ENCODE measurements around the gene GPS2.
"Not testable (repeated sequence)": the region's sequence is repeated elsewhere in the genome, so short reads cannot be mapped to it uniquely, and the experiment has no call there.

Gene GPS2

DNA sequence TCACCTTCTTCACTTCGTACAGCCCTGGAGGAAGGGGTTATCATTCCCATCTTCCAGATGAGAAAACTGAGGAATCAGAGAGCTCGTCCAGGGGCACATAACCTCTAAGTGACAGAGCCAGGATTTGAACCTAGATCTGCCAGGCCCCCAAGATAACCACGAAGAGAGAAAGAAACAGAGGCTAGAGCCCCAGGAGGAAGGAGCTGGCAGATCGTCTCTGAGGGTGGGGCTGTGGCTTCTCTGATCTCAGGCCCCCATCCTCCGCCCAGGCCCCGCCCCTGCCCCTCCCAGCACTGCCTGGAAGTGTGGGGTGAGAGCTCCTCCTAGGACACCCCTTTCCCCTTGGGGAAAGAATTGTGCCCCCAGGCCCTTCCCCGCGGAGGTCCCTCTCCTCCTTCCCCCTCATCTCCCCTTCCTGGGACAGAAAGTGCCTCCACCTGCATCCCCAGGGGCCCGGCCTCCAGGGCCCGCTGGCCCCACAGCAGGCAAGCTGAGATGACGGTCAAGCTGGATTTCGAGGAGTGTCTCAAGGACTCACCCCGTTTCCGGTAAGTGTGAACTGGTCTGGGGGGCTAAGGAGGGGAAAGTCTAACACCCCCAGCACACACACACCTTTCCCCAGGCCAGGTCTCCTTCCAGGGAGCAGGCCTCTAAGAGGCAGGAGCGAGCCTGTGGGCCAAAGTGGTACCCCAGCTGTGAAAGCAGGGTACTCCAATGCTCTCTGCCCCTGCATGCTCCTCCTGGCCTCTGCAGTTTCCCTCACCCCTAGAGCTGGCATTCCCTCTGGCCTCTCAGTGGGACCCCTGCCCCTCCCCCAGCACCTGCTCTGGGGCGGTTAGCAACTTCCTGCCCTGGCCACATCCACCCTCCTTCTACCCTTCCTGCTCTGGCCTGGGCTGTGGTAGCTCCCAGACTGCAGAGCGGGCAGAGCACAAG lies 21.3 kb upstream of the GPS2 start, which contains the start of gene ACAP1:
ACAP1 (plus strand) TSS at position 290 of the 936 bp plus-strand sequence; CDS start at position 496, 206 bp downstream.
- DNase-seq = no peak

GRCh38 chr17:7335765-7336164 lies 20.6 kb upstream of the GPS2 start:
- DNase-seq = not testable (repeated sequence)

DNA sequence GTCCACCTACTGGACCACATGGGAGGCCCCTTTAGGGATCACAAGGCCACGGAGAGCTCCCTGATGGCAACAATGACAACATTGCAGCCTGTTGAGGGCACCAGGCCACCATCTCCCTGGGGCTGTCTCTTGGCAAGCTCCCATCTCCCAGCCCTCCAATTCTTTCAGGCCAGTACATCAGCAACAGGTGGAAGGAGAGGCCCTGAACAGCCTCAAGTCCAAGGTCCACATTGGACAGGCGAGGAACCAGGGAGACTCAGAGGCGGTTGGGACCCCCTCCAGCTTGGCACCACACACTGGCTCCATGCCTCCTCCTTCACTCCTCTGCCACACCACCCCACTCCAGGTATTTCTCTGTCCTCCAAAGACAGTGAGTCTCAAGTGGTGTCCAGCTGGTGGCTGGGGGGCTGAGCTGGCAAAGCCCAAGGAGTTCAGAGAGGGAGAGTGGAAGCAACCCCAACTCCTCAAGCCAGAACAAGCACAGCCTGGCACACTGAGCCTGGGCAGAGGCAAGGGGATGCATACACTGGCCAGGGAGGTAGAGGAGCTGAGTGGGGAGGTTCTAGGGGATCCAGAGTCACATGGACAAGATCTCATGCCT lies 19.9 kb upstream of the GPS2 start:
- no peak for DNase-seq

DNA sequence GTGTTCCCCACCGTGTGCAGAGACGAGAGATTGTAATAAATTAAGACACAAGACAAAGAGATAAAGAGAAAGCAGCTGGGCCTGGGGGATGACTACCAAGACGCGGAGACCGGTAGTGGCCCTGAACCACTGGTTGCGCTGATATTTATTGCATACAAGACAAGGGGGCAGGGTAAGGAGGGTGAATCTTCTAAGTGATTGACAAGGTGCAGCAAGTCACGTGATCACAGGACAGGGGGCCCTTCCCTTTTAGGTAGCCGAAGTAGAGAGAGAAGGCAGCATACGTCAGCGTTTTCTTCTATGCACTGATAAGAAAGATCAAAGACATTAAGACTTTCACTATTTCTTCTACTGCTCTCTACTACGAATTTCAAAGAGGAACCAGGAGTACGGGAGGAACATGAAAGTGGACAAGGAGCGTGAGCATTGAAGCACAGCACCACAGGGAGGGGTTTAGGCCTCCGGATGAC lies 17.5 kb upstream of the GPS2 start:
- not testable (repeated sequence) for DNase-seq

DNA sequence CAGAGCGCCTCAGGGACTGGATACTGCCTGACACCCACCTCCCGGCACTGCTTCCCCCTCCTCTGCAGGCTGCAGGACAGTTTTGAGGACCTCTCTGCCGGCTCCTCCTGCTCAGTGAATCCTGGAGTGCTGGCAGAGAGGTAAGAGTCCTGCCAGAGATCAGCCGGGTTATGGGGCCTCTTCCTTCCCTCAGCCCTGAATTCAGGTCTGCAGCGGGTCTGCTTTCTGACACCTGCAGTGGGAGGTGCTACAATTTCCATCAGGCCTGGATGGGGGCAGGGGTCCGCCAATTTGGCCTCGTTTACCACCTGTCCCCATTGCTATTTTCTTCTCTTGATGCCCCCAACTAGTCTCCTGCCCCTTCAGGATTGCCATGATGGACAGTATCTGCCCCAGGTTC lies 17.0 kb upstream of the GPS2 start:
- DNase-seq = no peak

DNA sequence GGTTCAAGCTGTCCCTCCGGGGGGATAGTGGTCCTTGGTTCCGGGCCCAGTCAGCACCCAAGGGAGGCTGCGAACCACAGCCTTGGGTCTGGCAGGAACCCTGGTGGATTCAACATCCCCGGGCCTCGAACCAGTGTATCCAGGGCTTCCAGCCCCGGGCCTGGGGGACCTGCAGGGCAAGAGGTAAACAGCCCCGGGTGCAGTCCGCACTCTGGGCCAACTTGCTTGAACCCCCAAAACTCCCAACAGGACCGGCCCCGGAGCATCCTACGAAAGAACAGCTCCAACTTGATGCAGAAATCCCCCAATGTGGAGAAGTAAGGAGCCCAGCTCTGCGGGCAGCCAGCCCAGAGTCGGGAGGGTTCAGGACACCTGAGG lies 15.5 kb upstream of the GPS2 start:
- no peak for DNase-seq

DNA sequence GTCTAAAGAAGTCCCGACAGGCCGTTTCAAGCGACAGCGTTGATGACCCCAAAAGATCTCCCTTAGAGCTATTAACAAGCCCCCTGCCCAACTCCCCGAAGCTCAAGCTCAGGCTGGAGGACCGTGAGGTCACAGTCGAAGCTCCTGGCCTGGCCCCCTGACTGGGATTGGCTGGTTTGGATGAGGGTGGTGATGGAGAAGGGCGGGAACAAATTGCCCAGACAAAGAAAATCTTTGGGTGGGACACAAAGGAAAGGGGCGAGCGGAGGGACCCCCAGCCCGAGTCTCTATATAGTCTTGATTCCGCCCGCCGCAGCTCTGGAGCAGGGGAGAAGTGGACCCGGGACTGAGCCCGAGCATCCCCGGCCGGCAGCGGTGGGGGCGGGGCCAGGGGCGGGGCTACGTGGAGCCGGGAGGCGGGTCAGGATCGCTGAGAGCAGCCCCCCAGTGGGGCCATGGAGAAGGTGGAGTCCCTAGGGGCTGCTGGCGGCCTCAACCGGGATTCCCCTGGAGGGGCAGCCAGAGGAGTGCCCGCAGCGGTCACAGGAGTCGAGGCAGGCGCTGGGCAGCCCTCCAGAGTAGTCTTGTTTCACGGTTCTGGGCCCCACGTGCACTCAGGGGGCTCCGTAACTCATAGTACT lies 15.0 kb upstream of the GPS2 start:
- no peak for DNase-seq

DNA sequence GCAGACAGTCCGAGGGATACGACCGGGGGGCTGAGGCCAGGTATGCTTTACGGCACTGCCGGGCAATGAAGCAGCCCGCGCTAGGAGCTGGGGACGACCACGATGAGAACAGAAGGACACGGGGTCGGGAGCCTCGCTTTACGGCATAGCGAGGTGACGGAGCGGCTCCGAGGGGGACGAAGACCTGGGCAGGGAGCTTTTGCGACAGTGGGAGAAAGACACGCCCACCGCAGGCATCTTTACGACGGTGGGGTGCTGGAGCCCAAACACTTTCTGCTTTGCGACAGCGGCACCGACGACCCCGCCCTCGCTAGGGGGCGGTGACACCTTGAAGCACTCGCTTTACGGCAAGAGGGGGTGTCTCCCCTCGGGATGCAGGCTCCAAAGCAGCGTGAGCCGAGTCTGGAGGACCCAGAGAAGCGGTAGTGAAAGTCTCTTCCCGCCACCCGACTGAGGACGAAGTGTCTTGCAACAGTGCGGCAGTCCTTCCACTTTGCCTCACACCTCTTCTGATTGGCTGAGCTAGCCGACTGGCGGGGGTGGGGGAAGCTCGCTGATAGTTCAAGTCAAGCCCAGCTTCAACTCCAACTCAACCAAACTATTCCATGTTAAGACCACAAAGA lies 14.3 kb upstream of the GPS2 start:
- DNase-seq = peak; percentile 94

DNA sequence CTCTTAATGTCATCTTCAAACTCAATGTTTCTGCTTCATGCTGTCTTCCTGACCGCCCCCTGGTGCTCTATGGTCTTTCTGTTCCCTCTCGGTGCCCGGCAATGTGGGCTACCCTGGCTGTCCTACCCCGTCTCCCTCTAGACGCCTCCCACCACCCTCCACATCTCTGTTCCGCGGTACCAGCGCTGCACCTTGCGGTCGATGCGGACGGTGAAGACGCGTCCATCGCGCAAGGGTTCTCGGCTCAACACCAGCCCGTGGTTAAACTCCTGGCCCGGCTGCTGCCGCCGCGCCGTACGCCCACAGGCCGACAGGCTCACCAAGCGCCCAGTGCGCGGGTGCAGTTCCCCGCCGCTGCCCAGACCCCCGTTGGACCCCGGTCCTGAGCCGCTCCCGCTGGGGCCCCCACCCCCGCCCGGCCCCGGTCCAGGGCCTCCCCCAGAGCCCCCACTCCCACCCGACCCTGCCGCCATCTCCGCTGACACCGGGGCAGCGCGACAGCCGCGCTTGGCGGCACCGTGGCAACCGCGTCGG lies 13.7 kb upstream of the GPS2 start, which contains the start of gene NEURL4:
NEURL4 (minus strand) TSS at position 496 of the 534 bp plus-strand sequence; CDS start at position 473, 23 bp downstream.
- DNase-seq = no peak

DNA sequence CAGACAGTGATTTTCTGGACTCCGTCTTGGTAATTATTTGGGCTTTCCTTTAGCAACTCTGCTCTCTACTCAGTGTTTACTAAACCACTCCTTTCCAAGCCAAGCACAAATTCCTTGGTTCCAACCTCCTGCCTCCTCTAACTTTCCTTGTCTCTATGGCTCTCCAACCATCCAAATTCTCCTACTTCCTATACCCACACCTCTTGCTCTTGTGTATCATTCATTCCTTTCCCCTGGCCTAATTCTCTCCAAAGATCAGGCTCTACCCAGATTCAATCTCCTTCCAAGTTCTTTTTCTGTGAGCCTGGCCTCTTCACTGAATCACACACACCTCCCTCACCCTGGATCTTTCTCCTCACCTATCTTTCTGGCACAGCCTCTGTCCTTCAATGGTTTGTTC lies 12.8 kb upstream of the GPS2 start:
- DNase-seq = no peak

DNA sequence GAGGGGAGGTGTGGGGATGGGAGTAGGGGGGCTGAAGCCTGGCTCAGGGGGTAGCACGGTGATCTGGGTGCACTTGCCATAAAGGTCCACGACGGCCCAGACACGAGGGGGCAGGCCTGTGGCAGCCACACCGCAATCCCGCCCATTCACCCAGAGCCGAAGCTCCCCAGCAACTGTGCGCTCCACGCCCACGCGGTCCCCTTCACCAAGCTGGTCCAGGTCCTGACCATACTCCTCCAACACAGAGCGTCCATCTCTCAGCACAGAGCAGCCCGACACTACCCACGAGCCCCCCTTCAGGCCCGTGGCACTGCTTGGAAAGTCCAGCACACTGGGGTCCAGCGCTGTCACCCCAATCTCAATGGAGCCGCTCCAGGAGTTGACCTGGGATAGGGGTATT lies 12.3 kb upstream of the GPS2 start:
- no peak for DNase-seq

DNA sequence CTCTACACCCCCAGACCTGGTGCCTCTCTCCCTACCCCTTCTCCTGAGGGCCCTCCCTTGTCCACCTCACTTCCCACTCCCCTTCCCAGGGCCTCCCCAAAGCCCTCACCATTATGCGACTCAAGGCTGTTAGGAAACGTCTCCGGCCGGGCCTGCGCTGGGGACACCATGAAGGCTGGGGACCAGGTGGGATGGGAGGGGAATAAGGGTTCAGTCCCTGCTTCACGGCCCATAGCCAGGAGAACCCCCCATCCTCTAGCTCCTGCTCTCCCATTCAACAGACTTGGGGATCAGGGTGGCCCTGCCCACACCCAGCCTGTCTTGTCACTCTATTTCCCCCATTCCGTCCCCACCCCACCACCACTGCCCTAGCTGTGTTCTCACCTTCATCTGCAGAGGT lies 11.9 kb upstream of the GPS2 start:
- DNase-seq = no peak

- no peak for DNase-seq
Measured at GRCh38 chr17:7326186-7326585, 11.0 kb upstream of the GPS2 start.

DNA sequence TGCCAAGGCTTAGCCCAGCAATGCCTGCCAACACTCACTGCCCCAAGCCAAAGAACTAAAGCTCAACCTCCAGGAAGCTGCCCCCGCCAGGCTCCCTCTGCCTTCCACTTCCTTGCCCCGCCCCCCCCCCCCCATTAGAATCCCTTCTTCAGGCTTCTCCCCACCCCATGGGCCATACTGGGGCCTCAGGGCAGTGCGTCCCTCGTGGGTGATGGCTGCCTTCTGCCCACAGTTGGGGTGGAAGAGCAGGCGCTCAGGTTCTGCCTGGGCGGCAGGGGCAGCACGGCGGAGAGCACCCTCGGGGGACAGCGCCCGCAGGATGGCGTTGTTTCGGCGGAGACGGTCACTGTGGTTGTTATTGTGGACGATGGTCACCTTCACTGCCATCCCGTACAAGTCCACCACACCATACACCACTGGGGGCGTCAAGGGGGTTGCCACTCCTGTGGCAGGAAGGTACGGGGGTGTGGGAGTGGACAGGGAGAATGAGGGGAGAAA lies 9.9 kb upstream of the GPS2 start:
- no peak for DNase-seq

GRCh38 chr17:7324438-7324779 lies 9.2 kb upstream of the GPS2 start:
- no peak for DNase-seq

DNA sequence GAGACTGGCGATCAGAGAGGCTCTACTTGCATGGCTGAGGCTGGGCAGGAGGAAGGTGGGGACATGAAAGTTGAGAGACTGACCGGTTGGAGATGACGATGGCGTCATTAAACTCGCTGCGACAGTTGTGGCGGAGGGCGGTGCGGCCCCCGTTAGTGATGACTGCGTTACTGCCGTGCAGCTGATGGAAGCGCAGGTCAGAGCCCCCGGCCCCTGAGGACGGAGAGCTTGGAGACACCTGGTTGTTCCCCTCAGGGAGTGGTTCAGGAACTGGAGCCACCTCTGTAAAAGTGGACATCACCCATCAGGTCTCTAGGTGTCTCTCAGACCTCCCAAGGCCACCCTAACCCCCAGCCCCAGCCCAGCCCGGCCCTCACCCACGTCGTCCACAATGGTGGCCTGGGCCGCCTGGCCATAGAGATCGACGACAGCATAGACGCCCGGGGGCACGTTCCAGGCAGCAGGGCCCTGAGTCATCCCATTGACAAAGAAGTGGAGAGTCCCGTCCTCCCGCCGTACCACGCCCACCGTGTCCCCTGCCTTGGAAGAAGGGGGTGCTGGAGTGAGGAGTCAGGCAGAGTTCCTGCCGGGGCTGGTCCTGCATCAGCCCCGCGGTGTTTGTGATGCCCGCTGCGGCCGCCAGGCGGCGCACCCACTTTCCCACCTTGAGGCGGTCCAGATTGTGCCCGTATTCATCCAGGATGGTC lies 8.7 kb upstream of the GPS2 start:
- DNase-seq = no peak

DNA sequence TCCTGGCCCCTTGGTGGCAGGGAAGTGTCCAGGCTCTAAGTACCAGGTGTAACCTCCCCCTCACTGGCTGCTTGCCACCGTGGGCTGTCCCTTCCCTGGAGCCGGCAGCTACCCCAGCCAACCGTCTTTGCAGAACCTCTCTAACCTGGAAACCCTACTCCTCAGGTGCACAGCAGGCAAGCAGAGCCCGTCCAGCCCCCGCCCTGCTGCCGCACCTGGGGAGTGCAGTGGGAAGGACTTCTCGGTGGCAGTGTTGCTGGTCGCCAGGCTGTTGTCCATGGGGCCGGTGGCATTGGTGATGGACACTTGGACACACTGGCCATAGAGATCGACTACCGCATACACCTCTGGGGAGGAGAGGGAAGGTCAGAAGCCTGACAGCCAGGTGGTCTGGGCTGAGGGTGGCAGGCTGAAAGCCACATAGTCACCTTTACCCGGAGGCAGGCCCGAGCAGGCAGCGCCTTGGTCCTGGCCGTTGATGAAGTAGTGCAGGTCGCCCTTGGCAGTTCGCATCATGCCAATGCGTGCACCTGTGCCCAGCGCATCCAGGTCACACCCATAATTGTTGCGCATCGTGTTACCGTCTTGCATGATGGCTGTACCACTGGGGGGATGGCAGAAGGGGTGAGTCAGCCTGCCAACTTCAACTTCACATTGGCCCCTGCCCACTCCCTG lies 7.5 kb upstream of the GPS2 start:
- no peak for DNase-seq

GRCh38 chr17:7321466-7321865 lies 6.3 kb upstream of the GPS2 start:
- no peak for DNase-seq

DNA sequence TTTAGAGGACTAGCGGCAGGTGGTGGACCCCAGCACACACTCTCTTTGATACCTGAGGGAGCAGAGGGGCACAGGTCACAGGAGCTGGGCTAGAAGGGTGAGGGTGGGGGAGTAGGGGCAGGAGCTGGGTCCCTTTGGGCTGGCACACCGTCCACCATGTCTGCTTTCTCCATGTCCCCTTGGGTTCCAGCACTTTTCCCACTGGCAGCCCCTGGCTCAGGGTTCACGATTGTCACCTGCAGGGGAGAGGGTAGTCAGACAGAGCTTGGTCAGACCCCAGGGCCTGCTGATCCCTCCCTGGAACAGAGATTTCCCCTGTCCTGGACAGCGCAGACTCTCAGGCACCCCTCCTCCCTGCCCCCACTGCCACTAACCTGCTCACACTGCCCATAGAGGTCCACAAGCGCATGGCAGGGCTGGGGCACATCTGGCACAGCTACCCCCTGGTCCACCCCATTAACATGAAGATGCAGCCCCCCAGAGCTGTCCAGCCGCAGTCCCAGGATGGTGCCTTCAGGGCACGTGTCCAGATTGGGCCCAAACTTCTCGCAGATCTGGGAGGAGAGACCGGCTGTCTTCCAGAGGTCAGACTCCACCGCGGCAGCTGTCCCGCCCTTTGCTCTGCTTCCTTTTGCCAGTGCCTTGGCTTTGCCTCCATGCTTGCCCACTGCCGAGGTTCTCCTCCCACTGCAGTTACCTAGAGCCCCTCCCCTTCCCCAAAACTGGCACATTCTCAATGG lies 3.1 kb upstream of the GPS2 start:
- no peak for DNase-seq

- no peak for DNase-seq
Measured at GRCh38 chr17:7317161-7317803, 2.1 kb upstream of the GPS2 start.
